Panc1 (cell line): ENCODE results near the gene SLC9A3. TPM values are rescaled to one million over a fixed set of nuclear protein-coding genes. Genes with fewer than 3 reads are reported as not detected.

Source experiments
- ATAC-seq: fragments of 200-7000 bp; cut with Tn5 transposase; 2 replicates; pipeline ENCODE4 v1.9.1; 2020; ENCODE audit warnings: mild to moderate bottlenecking, moderate library complexity
- BruUV-seq: library from RNA; stranded (reverse); fragments of 400-500 nt; replicated peaks from 2 replicates; lab custom pipeline; 2021; lab: Mats Ljungman, UMichigan
- CTCF ChIA-PET: fragments of 300-600 bp; sonication (Branson Sonifier 250); formaldehyde crosslinking; loops from one replicate; lab custom pipeline; 2022; ENCODE audit warnings: antibody characterized with exemption; lab: Charles Lee
- POLR2A ChIA-PET: fragments of 300-600 bp; sonication (Branson Sonifier 250); formaldehyde crosslinking; loops from one replicate; lab custom pipeline; 2022; ENCODE audit warnings: antibody characterized with exemption; lab: Charles Lee
- DNase-seq: peaks from one replicate; pipeline ENCODE4 v3.0.0-alpha.2; 2010; ENCODE audit warnings: low read depth, low spot score
- H3K27ac ChIP-seq: 2 replicates; pipeline ENCODE4 v1.5.1; 2011; ENCODE audit warnings: mild to moderate bottlenecking, low read length, inconsistent platforms
- H3K27me3 ChIP-seq: fragments of 200-500 bp; sonication (Bioruptor generic); 2 replicates; pipeline ENCODE4 v1.6.0; 2014; ENCODE audit warnings: low read length, inconsistent platforms; ENCODE audit not compliant: control insufficient read depth, insufficient read depth
- H3K36me3 ChIP-seq: fragments of 200-500 bp; sonication (Bioruptor generic); 2 replicates; pipeline ENCODE4 v1.5.1; 2014; ENCODE audit warnings: inconsistent platforms, mild to moderate bottlenecking, low read length, moderate library complexity; ENCODE audit not compliant: control insufficient read depth, insufficient read depth
- H3K4me1 ChIP-seq: 2 replicates; pipeline ENCODE4 v1.5.1; 2011; ENCODE audit warnings: inconsistent platforms, mild to moderate bottlenecking, low read length, moderate library complexity; ENCODE audit not compliant: control insufficient read depth, insufficient read depth
- H3K4me3 ChIP-seq, 2 experiments: 2 replicates each; pipeline ENCODE4 v1.5.1; 2011 to 2012; ENCODE audit warnings: low read depth in 2 of 2, low read length in 2 of 2, mild to moderate bottlenecking in 2 of 2, inconsistent platforms in 1 of 2, moderate library complexity in 1 of 2
- H3K9me3 ChIP-seq: fragments of 200-500 bp; sonication (Bioruptor generic); 2 replicates; pipeline ENCODE4 v1.5.1; 2014; ENCODE audit warnings: low read depth, mild to moderate bottlenecking, inconsistent platforms, low read length, moderate library complexity; ENCODE audit not compliant: control insufficient read depth, insufficient read depth
- CTCF ChIP-seq: fragments of 450-650 bp; IDR thresholded peaks from 2 replicates; pipeline ENCODE4 v1.5.1; 2017; ENCODE audit warnings: mild to moderate bottlenecking
- POLR2AphosphoS5 ChIP-seq: IDR thresholded peaks from 2 replicates; pipeline ENCODE4 v1.6.1; 2012; ENCODE audit warnings: mild to moderate bottlenecking, low read depth, low read length, moderate library complexity
- REST ChIP-seq, 2 experiments: IDR thresholded peaks; 2 replicates each; pipeline ENCODE4 v1.6.1; 2011 to 2012; ENCODE audit warnings: low read depth in 2 of 2, control low read depth in 1 of 2, low read length in 1 of 2, mild to moderate bottlenecking in 1 of 2, moderate library complexity in 1 of 2; ENCODE audit not compliant: insufficient read depth in 1 of 2
- SIN3A ChIP-seq: IDR thresholded peaks from 2 replicates; pipeline ENCODE4 v1.6.1; 2012; ENCODE audit warnings: low read depth, mild to moderate bottlenecking, low read length, moderate library complexity, borderline replicate concordance; ENCODE audit not compliant: insufficient read depth
- TCF7L2 ChIP-seq: IDR thresholded peaks from 2 replicates; pipeline ENCODE4 v1.6.1; 2011; ENCODE audit warnings: mild to moderate bottlenecking, low read depth, low read length, inconsistent platforms
- in situ Hi-C: cut with HindIII; loops from 2 replicates; pipeline ENCODE4 v1.10.0; 2016; ENCODE audit warnings: low sequenced_read_pairs, low pct_unique_long_range_greater_than_20kb
- intact Hi-C: fragments of 100-400 bp; cut with micrococcal nuclease; formaldehyde crosslinking; loops from one replicate; pipeline ENCODE4 v1.10.0; 2022; ENCODE audit not compliant: unreplicated experiment
- total RNA-seq: library from RNA; stranded (reverse); gene quantifications from one replicate; pipeline ENCODE4 v1.2.1, GENCODE V29; 2021; ENCODE audit not compliant: unreplicated experiment

Gene SLC9A3
- total RNA-seq, 1 experiment from 2014 or later, result 2.0 TPM

- H3K27me3 ChIP-seq, result peaks cover 2% of the 10 kb centered on the region; the same call in 1 of the 2 replicates
- no TSS peak for BruUV-seq
- CTCF ChIA-PET, result no interaction called here
These were observed 22.2 kb upstream of the SLC9A3 start for GRCh38 chr5:546376-546908.

DNA sequence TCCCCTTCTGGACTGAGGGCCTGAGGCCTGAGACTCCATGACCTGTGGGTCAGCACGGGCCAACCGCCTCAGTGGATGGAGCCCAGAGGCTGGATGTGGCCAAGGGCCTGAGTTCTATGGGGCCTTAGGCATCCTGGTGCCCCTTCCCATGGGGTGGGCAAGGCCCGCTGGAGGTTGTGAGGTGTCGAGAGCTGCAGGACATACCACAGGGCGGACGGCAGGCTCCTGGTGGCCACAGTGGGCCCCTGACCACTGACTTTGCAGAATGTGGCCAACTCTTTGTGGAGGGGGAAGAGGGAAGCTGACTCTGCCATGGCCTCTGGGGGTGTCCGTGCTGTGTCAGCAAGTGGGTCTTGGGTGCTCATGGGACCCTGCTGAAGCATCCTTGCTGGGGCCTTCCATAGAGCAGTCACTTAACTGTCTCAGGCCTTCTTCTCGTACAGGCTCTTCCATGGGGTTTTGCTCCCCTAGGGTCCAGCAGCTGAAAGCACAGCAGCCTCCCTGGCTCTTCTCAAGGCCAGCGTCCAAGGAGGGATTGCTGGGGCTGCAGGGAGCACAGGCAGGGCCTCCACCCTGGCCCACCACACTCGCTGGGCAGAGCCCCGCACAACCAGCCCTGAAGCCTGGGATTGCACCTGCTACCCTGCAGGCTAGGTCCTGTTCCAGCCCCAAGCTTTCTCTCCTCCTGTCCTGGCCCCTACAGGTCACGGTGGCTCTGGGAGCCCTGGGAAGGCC, 21.6 kb upstream of the SLC9A3 start:
- Histone ChIP-seq H3K9me3 (no peaks in the 10 kb centered on the region), H3K27me3 (no peaks in the 10 kb centered on the region; the same call in 1 of the 2 replicates), H3K27ac (no peak overlapping the region), H3K4me1 (no peaks in the 10 kb centered on the region), H3K4me3 (no peak overlapping the region), H3K36me3 (no peaks in the 10 kb centered on the region)
- intact Hi-C loops (no loop called here), in situ Hi-C loops (no loop called here)
- POLR2A ChIA-PET, result interaction anchor here (0.9 kb wide), 1 partner anchor 67 kb away, joined by 3 read pairs; no protein-coding TSS in a partner anchor
- BruUV-seq, result no TSS peak
- ATAC-seq (no peak), DNase-seq (no peak)
- CTCF ChIA-PET, result no interaction called here
- TF ChIP-seq POLR2AphosphoS5 (no peak), TCF7L2 (no peak), CTCF (no peak), SIN3A (no peak)

More at GRCh38 chr5:546376-546908, 22.2 kb upstream of the SLC9A3 start:
- Histone ChIP-seq H3K4me1 (no peaks in the 10 kb centered on the region), H3K36me3 (no peaks in the 10 kb centered on the region), H3K4me3 (no peak overlapping the region), H3K9me3 (no peaks in the 10 kb centered on the region), H3K27ac (no peak overlapping the region)
- no peak for ATAC-seq
- TF ChIP-seq TCF7L2 (no peak), CTCF (no peak), POLR2AphosphoS5 (no peak), REST (IDR thresholded peaks at IDR 0.05; ENCODE audit: insufficient read depth in 1 of 2, low read depth in 2 of 2, low read length in 1 of 2) (no peak), SIN3A (no peak)
- intact Hi-C loops, result no loop called here
- in situ Hi-C loops, result no loop called here
- POLR2A ChIA-PET, result no interaction called here
- DNase-seq, result no peak
